Stimulated activated CD8-positive, alpha-beta memory T cell treated with anti-CD3 and anti-CD28 coated beads, Interleukin-15, amount 100 ng/mL, for 48 hours (primary cell): ENCODE results near the gene KY.

Source experiments
- DNase-seq, 2 donors: peaks; one replicate each; pipeline ENCODE4 v3.0.0-alpha.2; 2020; ENCODE audit warnings: low read depth in 2 of 2

Gene KY

GRCh38 chr3:134650431-134651346 lies at the start of gene KY:
TSS of gene KY (minus strand) at chr3:134651022. CDS start at chr3:134650960, 62 bp downstream.
- no peak for DNase-seq

- no peak for DNase-seq
Measured at GRCh38 chr3:134699721-134700120, 48.9 kb upstream of the KY start.

GRCh38 chr3:134699141-134699711 lies 48.4 kb upstream of the KY start:
- no peak for DNase-seq

GRCh38 chr3:134697830-134698689 lies 47.2 kb upstream of the KY start:
- DNase-seq = no peak

- DNase-seq = no peak
Measured at GRCh38 chr3:134696155-134696554, 45.3 kb upstream of the KY start.

- DNase-seq = no peak
Measured at GRCh38 chr3:134694946-134695543, 44.2 kb upstream of the KY start.

- DNase-seq = no peak
Measured at GRCh38 chr3:134694466-134694865, 43.6 kb upstream of the KY start.

- DNase-seq = no peak
Measured at GRCh38 chr3:134693804-134694203, 43.0 kb upstream of the KY start.

- no peak for DNase-seq
Measured at GRCh38 chr3:134693226-134693625, 42.4 kb upstream of the KY start.

- DNase-seq = no peak
Measured at GRCh38 chr3:134690226-134690625, 39.4 kb upstream of the KY start.

GRCh38 chr3:134687642-134688041 lies 36.8 kb upstream of the KY start:
- DNase-seq = no peak

GRCh38 chr3:134685929-134686802 lies 35.3 kb upstream of the KY start:
- DNase-seq = no peak

GRCh38 chr3:134682196-134682880 lies 31.5 kb upstream of the KY start:
- DNase-seq = no peak

- DNase-seq = no peak
Measured at GRCh38 chr3:134681522-134681900, 30.7 kb upstream of the KY start.

GRCh38 chr3:134680796-134681521 lies 30.1 kb upstream of the KY start:
- DNase-seq = no peak

GRCh38 chr3:134677987-134678308 lies 27.1 kb upstream of the KY start:
- DNase-seq = no peak

GRCh38 chr3:134677196-134677986 lies 26.6 kb upstream of the KY start:
- no peak for DNase-seq

- DNase-seq = no peak
Measured at GRCh38 chr3:134675726-134676256, 25.0 kb upstream of the KY start.

GRCh38 chr3:134672571-134672970 lies 21.7 kb upstream of the KY start:
- DNase-seq = no peak
